ENCODE measurements around the gene DTNBP1. TPM values are rescaled to one million over a fixed set of nuclear protein-coding genes. Genes with fewer than 3 reads are reported as not detected.

DTNBP1 gene
- total and polyA plus RNA-seq, 2 of the 4 experiments (the other 2 are of a cell fraction) = 4.8 to 18.7 TPM

GRCh38 chr6:15657290-15657689, 5.5 kb downstream of the DTNBP1 start:
- ATAC-seq (ENCODE audit: low read depth) (no peak), DNase-seq (no peak)
- no peaks in the 10 kb centered on the region for H3K27me3 ChIP-seq (ENCODE audit: control insufficient read depth, insufficient read depth, low read length)
- no peak overlapping the region for H2BK120ac ChIP-seq (ENCODE audit: low read depth, low read length)
- H3K23ac ChIP-seq (ENCODE audit: low read depth, low read length) = no peak overlapping the region
- no peak overlapping the region for H2AK5ac ChIP-seq (ENCODE audit: low read depth, low read length)
- ChIA-PET CTCF (no interaction called here), POLR2A (ENCODE audit: unreplicated experiment) (no interaction called here)
- H3K14ac ChIP-seq (replicated peaks; ENCODE audit: low read depth, low read length) = no peak overlapping the region
- no peak overlapping the region for H3K4ac ChIP-seq (ENCODE audit: low read depth, low read length)
- in situ Hi-C loops (cut with MboI; ENCODE audit: low sequenced_read_pairs) = no loop called here
- H3K4me3 ChIP-seq (ENCODE audit: insufficient read depth, low read depth, low read length) = no peak overlapping the region
- no peaks in the 10 kb centered on the region for H3K9me3 ChIP-seq (ENCODE audit: control insufficient read depth, insufficient read depth, low read length)
- no TSS peak for BruUV-seq (replicated peaks)
- no peak overlapping the region for H3K9ac ChIP-seq (ENCODE audit: low read depth, low read length)
- H2BK15ac ChIP-seq (ENCODE audit: low read depth, low read length) = no peak overlapping the region
- no peak overlapping the region for H3K27ac ChIP-seq (ENCODE audit: insufficient read depth, low read length)
- H2AK9ac ChIP-seq (replicated peaks; ENCODE audit: low read depth, low read length, poor library complexity) = no peak overlapping the region
- H3K4me1 ChIP-seq (ENCODE audit: control insufficient read depth, insufficient read depth, low read length) = peaks cover 2% of the 10 kb centered on the region; the same call in 1 of the 2 replicates
- intact Hi-C loops (cut with micrococcal nuclease) = no loop called here
- no peak overlapping the region for H2BK20ac ChIP-seq (ENCODE audit: low read depth, low read length)
- no peaks in the 10 kb centered on the region for H4K20me1 ChIP-seq (ENCODE audit: insufficient read depth, low read length)
- H4K91ac ChIP-seq (ENCODE audit: insufficient read depth, low read depth, low read length) = no peak overlapping the region
- dilution Hi-C loops (cut with HindIII; ENCODE audit: low sequenced_read_pairs, unreplicated experiment) = no loop called here
- no peak overlapping the region for H3K18ac ChIP-seq (ENCODE audit: low read depth, low read length)
- H4K5ac ChIP-seq (ENCODE audit: low read depth, low read length) = no peak overlapping the region
- H3K9me1 ChIP-seq (ENCODE audit: insufficient read depth, low read length) = 0 out of 2 replicates have a peak, but pooled peaks cover 2% of the 10 kb centered on the region
- peaks cover 25 to 26% of the 10 kb centered on the region in 2 experiments; a peak in 3 of 4 replicates for H3K79me1 ChIP-seq (ENCODE audit: low read depth in 1 of 2, low read length in 2 of 2)
- no peak overlapping the region for H2AFZ ChIP-seq (replicated peaks; ENCODE audit: low read length, poor library complexity)
- H2BK5ac ChIP-seq (ENCODE audit: low read depth, low read length, poor library complexity, severe bottlenecking) = no peak overlapping the region
- TF ChIP-seq MAFK (IDR thresholded peaks at IDR 0.05; ENCODE audit: low read depth, low read length) (no peak), ELK1 (IDR thresholded peaks at IDR 0.05; ENCODE audit: borderline replicate concordance, low read depth, low read length) (no peak), CEBPB (IDR thresholded peaks at IDR 0.05; ENCODE audit: low read depth, low read length) (no peak), MAZ (IDR thresholded peaks at IDR 0.05; ENCODE audit: borderline replicate concordance, low read depth, low read length) (no peak), SMC3 (IDR thresholded peaks at IDR 0.05; ENCODE audit: low read depth, low read length) (no peak), CTCF (conservative IDR thresholded peaks at IDR 0.05; ENCODE audit: low read depth, low read length) (no peak)
- no peaks in the 10 kb centered on the region for H3K36me3 ChIP-seq (ENCODE audit: control insufficient read depth, insufficient read depth, low read length)
- no peak overlapping the region for H3K56ac ChIP-seq (ENCODE audit: extremely low read depth, insufficient read depth, low read length)
- WGBS, 2 experiments (ENCODE audit: extremely low coverage in 2 of 2, insufficient read length in 1 of 2) = no CpG with 5 or more reads among the region's 2 CpGs
- H3K4me2 ChIP-seq (ENCODE audit: low read depth, low read length) = no peak overlapping the region
- no peak overlapping the region for H4K8ac ChIP-seq (ENCODE audit: low read depth in 2 of 2, low read length in 2 of 2)
